Measurements from ENCODE around the gene RHOBTB1. TPM values are rescaled to one million over a fixed set of nuclear protein-coding genes. Genes with fewer than 3 reads are reported as not detected.

RHOBTB1 gene
- total RNA-seq, 1 donor from 2014 or later: 34.2 TPM

- DNase-seq (ENCODE audit: extremely low read depth, low read depth, low spot score): no peak
Measured at GRCh38 chr10:60943316-60944057, 498 bp downstream of the RHOBTB1 start.

- DNase-seq (ENCODE audit: extremely low read depth, low read depth, low spot score): no peak
Measured at GRCh38 chr10:60942788-60943315, 1.1 kb downstream of the RHOBTB1 start.

- no peak for DNase-seq (ENCODE audit: extremely low read depth, low read depth, low spot score)
Measured at GRCh38 chr10:60942134-60942787, 1.7 kb downstream of the RHOBTB1 start.

- no peak for DNase-seq (ENCODE audit: extremely low read depth, low read depth, low spot score)
Measured at GRCh38 chr10:60940446-60940845, 3.5 kb downstream of the RHOBTB1 start.

- no peak for DNase-seq (ENCODE audit: extremely low read depth, low read depth, low spot score)
Measured at GRCh38 chr10:60937784-60938654, 6.0 kb downstream of the RHOBTB1 start.

GRCh38 chr10:60937022-60937421 lies 7.0 kb downstream of the RHOBTB1 start:
- no peak for DNase-seq (ENCODE audit: extremely low read depth, low read depth, low spot score)

- DNase-seq (ENCODE audit: extremely low read depth, low read depth, low spot score): no peak
Measured at GRCh38 chr10:60934215-60935175, 9.5 kb downstream of the RHOBTB1 start.

GRCh38 chr10:60932756-60933155 lies 11.2 kb downstream of the RHOBTB1 start:
- DNase-seq (ENCODE audit: extremely low read depth, low read depth, low spot score): no peak

GRCh38 chr10:60930237-60930636 lies 13.7 kb downstream of the RHOBTB1 start:
- no peak for DNase-seq (ENCODE audit: extremely low read depth, low read depth, low spot score)

- DNase-seq (ENCODE audit: extremely low read depth, low read depth, low spot score): no peak
Measured at GRCh38 chr10:60921633-60922032, 22.4 kb downstream of the RHOBTB1 start.

- no peak for DNase-seq (ENCODE audit: extremely low read depth, low read depth, low spot score)
Measured at GRCh38 chr10:60920479-60920878, 23.5 kb downstream of the RHOBTB1 start.

- no peak for DNase-seq (ENCODE audit: extremely low read depth, low read depth, low spot score)
Measured at GRCh38 chr10:60919551-60919950, 24.4 kb downstream of the RHOBTB1 start.

- no peak for DNase-seq (ENCODE audit: extremely low read depth, low read depth, low spot score)
Measured at GRCh38 chr10:60917331-60918280, 26.4 kb downstream of the RHOBTB1 start.

GRCh38 chr10:60916025-60916424 lies 28.0 kb downstream of the RHOBTB1 start:
- DNase-seq (ENCODE audit: extremely low read depth, low read depth, low spot score): no peak

- no peak for DNase-seq (ENCODE audit: extremely low read depth, low read depth, low spot score)
Measured at GRCh38 chr10:60914690-60915141, 29.3 kb downstream of the RHOBTB1 start.

GRCh38 chr10:60913657-60914056 lies 30.3 kb downstream of the RHOBTB1 start:
- no peak for DNase-seq (ENCODE audit: extremely low read depth, low read depth, low spot score)

- DNase-seq (ENCODE audit: extremely low read depth, low read depth, low spot score): no peak
Measured at GRCh38 chr10:60913071-60913470, 30.9 kb downstream of the RHOBTB1 start.

GRCh38 chr10:60911715-60912114 lies 32.3 kb downstream of the RHOBTB1 start:
- DNase-seq (ENCODE audit: extremely low read depth, low read depth, low spot score): no peak

- no peak for DNase-seq (ENCODE audit: extremely low read depth, low read depth, low spot score)
Measured at GRCh38 chr10:60911216-60911615, 32.8 kb downstream of the RHOBTB1 start.
